HG02938 (cell line): ENCODE data around the gene ENOX2.
"Not testable (repeated sequence)": the region's sequence is repeated elsewhere in the genome, so short reads cannot be mapped to it uniquely, and the experiment has no call there.

Experiments used
- ATAC-seq: cut with Tn5 transposase; IDR thresholded peaks from one replicate; pipeline ENCODE4 v1.9.1; 2021; ENCODE audit warnings: mild to moderate bottlenecking, moderate library complexity; ENCODE audit not compliant: unreplicated experiment

ENOX2 gene, protein sequence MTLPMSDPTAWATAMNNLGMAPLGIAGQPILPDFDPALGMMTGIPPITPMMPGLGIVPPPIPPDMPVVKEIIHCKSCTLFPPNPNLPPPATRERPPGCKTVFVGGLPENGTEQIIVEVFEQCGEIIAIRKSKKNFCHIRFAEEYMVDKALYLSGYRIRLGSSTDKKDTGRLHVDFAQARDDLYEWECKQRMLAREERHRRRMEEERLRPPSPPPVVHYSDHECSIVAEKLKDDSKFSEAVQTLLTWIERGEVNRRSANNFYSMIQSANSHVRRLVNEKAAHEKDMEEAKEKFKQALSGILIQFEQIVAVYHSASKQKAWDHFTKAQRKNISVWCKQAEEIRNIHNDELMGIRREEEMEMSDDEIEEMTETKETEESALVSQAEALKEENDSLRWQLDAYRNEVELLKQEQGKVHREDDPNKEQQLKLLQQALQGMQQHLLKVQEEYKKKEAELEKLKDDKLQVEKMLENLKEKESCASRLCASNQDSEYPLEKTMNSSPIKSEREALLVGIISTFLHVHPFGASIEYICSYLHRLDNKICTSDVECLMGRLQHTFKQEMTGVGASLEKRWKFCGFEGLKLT

DNA sequence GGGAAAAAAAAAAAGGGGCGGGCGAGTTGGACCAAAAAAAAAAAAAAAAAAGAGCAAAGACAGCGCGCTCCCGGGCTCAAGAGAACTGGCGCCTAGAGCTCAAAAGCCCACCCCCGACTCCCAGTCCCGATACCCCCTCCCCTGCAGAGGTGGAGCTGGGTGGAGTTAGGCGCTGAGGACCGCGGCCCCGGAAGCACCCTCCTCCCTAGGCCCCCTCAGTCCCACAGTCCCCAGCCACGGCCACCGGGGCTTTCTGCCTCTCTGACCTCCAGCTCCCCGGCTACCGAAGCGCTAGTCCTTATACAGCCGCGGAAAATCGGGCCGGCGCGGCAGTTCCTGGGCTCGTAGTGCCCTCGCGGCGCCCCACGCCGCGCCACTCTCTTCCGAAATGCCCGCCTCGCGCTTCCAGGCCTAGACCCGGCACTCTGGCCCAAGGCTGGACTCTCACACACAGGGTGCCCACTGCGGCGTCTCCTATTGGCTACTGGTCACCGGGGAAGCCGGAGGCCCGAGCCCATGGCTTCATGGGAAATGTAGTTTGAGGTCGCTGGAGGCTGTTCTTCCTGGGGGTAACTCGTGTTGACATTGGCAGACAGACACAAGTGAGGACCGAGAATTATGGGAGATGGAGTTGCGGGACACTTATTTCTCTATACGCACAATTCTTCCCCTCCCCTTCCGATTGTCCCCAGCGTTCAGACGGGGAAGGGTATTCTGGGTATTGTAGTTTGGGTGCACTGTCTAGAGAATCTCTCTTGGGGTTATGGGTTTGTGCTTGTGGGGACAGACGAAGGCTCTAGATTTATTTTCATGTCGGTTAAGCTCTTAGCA lies at the start of gene ENOX2:
TSS of gene ENOX2 (minus strand) at position 427 of the 831 bp plus-strand sequence. CDS start 199,993 bp downstream, outside the sequence.
- peak; percentile 97 for ATAC-seq

DNA sequence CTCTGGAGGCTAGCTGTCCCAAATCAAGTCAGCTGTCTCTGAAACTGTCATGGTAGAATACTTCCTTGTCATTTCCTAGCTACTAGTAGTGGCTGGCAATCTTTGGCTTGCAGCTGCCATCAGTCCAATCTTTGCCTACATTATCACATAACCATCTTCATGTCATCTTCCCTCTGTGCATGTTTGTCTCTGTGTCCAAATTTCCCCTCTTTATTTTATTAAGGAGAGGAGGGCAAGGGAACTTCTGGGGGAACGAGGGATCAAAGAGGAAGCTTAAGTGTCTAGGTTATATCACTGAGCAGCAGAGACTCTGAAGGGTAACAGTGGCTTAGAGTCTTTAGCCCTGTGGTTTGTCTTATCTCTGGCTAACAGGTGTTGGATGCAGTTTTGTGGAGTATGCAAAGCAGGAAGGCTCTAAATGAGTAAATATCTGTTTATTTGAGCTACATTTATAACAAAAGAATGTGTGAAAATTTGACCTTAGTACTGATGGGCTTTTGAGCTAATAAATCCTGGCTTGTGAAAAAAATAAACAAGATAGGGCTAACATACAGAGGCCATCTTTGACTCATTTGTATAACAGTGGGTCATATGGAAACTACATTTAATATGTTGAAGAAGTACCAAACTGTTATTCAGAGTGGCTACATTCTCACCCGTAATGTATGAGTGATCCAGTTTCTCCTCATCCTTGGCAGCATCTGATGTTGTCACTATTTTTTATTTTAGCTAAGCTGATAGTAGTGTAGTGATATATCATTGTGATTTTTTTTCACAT lies 49.4 kb upstream of the ENOX2 start:
- ATAC-seq = peak; percentile 65

DNA sequence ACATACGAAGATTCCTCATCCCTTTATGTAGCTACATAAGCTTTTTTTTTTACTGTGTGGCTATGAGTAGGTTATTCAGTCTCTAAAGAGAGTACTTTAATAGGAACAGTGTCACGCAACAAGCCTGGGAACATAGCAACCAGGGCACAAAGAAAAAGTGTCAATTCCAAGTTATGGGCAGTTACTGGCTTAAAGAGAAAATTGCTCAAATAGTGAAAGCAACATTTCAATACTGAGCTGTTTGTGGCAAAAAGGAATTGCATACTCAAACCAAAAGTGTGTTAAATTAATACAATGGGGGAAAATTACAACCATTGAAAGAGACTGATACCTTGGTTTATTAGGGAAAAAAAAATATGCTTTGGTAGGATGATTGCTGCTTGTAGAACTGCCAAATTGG lies 41.2 kb upstream of the ENOX2 start:
- no peak for ATAC-seq

DNA sequence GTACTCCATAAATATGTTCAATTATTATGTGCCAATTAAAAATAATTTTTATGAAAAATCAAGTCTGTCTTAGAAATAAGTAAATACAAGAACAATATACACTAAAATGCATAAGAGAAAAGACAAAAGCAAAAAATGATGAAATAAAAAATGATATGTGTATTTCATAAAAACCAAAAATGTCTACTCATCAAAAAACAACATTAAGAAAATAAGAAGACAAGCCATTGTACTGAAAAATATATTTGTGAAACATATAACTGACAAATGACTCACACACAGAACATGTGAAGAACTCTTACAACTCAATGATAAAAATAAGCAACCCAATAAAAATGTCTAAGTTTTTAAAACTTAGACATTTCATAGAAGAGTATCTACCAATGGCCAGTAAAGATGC lies 34.1 kb upstream of the ENOX2 start:
- ATAC-seq = no peak

DNA sequence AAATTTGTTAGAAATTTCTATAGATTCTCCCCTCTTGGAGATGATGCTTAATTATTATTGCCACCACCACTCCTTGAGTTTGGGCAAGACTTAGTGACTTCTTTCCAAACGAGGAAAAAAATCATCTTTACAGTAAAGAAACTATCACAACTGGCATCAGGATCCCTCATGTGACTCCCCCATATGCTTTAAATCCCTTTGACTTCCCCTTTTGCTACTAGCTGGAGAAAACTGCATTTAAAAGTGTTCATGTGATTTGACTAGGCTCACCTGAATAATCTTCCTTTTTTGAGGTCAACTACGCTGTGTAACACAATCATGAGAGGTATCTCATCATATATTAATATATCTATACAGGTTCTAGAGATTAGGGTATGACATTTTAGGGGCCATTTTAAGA lies 30.3 kb upstream of the ENOX2 start:
- ATAC-seq = no peak

DNA sequence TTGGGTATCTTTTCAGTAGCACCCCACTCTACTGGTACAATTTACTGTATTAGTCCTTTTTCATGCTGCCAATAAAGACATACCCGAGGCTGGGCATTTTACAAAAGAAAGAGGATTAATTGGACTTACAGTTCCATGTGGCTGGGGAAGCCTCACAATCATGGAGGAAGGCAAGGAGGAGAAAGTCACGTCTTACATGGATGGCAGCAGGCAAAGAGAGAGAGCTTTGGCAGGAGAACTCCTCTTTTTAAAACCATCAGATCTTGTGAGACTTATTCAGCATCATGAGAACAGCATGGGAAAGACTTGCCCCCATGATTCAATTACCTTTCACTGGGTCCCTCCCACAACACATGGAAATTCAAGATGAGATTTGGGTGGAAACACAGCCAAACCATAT lies 17.4 kb upstream of the ENOX2 start:
- ATAC-seq = not testable (repeated sequence)

DNA sequence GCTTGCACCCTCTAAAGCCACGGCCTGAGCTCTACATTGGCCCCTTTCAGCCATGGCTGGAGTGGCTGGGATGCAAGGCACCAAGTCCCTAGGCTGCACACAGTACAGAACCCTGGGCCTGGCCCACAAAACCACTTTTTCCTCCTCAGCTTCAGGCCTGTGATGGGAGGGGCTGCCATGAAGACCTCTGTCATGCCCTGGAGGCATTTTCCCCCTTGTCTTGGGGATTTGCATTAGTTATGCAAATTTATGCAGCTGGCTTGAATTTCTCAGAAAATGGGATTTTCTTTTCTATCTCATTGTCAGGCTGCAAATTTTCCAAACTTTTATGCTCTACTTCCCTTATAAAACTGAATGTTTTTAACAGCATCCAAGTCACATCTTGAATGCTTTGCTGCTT lies 16.7 kb upstream of the ENOX2 start:
- not testable (repeated sequence) for ATAC-seq

DNA sequence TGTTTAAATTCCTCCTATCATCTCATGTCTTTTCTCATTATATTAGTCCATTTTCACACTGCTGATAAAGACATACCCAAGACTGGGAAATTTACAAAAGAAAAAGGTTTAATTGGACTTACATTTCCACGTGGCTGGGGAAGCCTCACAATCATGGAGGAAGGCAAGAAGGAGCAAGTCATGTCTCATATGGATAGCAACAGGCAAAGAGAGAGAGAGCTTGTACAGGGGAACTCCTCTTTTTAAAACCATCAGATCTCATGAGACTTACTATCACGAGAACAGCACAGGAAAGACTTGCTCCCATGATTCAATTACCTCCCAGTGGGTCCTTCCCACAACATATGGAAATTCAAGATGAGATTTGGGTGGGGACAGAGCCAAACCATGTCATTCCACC lies 15.5 kb upstream of the ENOX2 start:
- ATAC-seq = not testable (repeated sequence)

DNA sequence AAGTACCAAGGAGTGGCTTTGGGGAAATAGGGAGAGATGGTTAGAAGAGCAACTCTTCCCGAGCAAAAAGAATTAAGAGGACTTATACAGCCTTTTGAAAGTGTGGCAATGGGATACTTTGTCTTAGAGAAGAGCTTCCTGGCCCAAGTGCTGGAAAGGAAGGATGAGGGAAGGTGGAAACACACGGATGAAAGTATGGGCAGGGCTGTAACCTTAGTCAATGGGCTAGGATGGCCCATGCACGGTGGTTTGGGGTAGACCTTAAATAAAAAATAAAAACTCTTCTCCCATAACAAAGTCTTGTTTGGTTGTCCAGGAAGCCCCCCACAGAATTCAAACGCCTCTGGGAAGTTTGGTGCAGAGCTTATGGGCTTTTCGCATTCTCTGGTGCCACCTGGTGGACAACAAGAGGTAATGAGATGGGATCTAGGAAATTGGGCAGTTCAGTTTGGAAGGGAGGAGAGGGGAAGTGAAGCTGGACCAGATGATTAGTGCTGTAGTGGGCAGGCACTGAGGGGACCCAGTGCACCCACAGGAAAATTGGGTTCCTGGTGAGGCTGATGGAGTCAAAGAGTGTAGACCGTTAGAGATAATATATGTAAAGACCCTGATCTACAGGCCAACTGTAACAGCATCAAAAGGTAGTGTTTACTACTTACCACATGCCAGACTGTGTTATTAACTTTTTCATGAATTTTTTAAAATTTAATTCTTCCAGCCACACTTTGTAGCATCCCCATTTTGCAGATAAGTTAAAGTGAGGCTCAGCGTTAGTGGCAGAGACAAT lies 13.8 kb upstream of the ENOX2 start:
- ATAC-seq = no peak

DNA sequence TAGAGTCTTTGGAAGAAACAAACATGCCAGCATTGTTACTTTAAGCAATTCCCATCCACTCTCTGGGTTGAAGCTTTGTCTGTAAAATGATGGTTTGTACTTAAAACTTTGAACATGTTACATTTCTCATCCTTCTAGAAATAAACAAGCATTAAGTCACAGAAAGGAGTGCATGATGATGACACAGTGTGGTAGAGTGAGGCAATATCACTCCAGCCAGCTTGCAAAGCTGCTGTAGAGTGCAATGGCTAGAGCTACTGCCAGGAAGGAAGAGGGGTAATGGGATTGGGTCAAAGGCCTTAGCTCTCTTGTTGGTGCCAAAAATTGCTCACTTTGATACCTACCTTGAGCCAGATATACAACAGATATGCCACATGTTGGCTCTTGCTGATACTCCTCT lies 12.3 kb upstream of the ENOX2 start:
- no peak for ATAC-seq

DNA sequence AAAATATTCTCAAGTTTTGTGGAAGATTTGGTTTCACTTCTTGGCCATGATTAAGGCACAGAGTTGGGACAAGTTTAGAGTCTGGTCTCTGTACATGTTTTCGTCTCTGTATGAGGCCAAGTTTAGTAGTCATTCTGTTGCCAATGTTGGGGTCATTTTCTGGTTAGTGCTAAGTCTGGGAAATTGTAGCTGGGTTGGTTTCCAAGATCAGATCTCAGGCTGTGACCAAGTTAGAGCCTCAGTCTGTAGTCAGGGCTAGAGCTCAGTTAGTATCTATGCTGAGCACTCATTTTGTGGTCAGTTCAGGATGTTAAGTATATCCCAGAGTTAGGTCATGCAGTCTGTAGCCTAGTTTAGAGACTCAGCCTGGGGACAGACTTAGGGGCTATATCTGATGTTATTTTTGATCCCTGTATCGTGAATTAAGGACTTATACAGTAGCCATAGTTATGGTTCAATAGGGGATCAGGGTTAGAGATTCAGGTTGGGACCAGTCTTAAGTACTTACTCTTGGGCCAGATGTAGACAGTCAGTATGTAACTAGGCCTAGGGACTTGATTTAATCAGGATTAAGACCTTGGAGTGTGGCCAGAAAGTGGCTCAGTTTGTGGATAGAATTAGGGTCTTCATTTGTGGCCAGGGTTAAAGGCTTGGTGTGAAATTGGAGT lies 6.6 kb upstream of the ENOX2 start:
- no peak for ATAC-seq

DNA sequence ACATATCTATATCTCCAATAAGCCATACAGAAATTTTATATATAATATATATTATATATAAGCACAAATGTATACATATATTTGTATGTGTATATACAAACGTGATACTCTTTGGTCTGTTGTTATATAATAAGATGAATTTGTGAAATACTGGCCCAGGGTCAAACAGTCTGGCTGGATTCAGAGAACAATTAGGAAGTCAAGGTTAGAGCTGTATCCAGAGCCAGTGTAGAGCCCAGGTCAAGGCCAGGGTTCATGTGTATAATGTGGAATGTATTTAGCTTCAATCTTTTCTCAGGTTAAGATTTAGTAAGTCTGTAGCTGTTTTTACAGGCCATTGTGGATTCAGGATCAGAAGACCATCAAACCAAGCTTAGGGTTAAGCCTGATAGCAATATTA lies 3.8 kb upstream of the ENOX2 start:
- ATAC-seq = no peak

DNA sequence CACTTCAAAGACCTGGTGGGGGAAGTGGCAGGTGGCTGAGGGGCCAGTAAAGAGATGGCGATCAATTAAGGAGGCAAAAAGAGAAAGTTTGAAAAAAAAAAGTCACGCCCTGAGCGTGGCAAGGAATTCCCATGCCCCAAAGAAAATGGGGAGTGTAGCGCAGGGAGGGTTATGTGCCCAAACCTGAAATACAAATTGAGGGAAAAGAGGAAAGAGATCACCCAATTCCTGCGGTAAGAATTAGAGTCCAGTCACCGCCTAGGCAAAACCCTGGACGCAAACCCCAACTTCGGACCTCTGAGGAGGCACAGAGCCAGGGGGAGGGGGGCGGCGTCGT lies 595 bp downstream of the ENOX2 start:
- no peak for ATAC-seq

DNA sequence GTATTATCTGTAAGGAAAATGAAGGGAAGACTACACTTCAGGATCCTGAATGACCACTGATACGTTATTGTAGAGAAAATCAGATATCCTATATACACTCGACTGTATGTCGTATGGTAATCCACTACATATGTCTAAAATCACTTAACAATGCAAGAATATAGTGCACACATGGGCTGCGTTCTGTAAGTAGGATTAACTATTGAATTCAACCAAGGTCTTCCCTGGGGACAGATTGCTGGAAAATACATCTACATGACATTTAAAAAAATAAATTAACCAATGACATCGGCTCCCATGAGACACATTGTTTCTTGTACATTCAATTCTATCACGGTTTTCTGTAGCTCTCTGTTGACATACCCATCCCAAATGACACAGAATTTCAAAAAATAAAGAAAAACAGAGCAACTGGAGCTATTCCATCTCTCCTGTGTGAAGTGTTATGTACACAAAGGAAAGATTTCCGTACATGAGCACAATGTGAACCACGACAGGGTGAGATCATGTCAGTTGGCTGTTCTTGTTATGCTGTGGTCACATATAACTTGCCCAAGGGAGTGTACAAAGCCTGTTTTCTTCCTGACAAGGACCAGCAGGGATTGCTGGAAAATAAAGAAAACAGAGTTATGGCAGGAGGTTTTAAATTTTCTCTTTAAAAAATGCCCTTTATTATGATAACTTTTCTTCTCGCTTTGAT lies 6.1 kb downstream of the ENOX2 start:
- ATAC-seq = no peak

DNA sequence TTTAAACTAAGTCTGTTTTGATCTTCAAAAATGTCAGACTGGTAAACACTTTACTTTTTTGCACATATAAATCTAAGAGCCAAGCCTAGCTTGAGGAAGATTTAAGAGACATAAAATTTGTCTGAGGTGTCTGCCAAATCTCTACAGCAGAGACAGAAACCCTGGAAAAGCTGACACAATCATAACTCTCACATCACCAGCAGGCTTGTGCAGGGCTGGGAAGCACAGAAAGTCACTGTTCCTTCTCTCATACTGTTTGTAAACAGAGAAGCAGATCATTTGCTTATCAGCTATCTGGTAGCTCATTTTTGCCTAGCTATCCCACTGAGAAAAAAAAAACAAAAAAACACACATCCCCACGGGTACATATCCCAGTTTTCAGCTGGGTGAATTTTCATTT lies 7.0 kb downstream of the ENOX2 start:
- no peak for ATAC-seq

DNA sequence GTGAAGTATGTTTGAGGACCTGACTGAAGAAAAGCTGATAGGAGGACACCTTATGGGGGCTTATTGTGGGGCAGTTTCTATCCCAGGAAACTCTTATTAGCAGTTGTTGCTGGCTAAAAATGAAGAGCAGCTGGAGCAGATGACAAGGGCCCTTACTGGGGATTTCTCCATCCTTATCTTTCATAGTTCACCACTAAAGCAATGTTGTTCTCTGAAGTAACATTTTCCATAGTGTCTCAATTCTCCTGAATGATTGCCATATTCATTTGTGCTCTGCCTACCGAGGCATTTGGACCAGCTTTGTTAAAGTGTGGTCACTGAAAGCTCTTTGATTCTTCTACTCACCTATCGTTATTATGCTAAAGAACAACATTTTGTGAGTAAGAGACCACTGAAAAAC lies 7.7 kb downstream of the ENOX2 start:
- ATAC-seq = no peak

DNA sequence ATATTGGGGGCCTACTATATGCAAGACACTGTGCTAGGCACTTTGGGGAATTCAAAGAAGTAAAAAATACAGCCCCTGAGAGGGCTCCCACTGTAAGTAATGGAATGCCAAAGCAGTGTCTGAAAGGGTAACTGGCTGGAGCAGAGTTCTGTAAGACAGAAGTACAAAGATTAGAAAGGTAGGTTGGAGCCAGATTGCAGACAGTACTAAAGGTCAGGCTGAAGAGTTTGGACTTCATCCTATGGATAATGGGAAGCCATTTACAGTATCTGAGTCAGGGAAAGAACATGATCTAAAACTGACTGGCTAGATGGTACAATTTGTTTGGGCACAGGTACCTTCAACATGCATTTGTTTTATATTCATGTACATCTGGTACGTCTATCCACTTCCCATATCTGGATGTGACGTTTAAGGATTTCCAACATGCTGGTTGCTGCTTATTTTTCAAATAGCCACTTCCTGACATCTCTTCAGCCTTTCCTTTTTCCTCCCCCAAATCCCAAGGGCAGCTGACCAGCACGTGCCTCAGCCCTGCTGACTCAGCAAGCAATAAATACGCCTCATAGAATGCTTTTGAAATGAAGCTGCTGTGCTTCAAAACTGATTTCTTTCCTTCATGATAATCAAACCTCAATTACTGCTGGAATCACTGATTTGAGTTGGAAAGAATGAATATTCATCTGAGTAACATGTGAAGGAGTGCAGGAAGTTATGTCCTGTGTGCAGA lies 9.5 kb downstream of the ENOX2 start:
- no peak for ATAC-seq

DNA sequence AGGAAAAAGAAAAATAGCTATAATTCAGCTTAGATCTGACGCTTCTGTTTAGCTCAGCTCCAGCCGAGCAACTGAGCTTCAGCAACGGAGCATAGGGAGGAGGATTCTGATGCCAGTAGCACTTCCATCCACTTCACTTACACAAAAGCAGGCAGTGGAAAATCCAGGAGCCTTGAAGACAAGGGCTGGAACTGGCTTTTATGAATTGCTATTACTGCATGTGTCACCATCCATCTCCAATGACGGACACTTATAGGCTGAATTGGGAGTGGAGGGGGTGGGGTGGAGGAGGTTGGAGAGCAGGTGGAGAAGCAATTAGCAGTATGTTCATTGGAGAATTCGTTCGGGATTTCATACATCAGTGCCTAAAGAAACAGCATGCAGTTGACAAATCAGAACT lies 15.6 kb downstream of the ENOX2 start:
- no peak for ATAC-seq

DNA sequence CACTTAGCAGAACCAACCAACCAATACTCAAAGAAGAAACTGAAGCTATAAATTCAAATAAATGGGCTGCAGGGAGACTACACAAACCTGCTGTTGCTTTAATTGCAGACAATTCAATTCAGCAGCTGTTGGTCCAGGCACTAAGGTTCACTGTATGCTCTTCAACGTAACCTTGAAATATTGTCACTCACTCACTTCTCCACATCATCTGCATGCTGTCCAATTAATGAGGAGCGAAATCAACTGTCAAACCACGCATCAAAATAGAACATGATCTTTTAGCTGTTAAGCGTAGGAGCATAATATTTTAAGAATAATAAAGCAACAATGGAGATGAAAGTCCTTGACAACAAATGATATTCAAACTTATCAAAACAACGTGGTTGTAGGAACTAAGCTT lies 17.0 kb downstream of the ENOX2 start:
- no peak for ATAC-seq
